SK-N-SH (cell line): ENCODE results near the gene KLHL7.

Experiments
- CTCF ChIP-seq: fragments of 200-600 bp; sonication (generic); IDR thresholded peaks from 2 replicates; pipeline ENCODE4 v1.6.1; 2017; ENCODE audit warnings: antibody characterized with exemption, mild to moderate bottlenecking, moderate library complexity
- EP300 ChIP-seq, 2 experiments: IDR thresholded peaks; 2 replicates each; pipeline versions ENCODE4 v1.4.0 to v1.6.1; 2012; ENCODE audit warnings: borderline replicate concordance in 1 of 2, low read depth in 1 of 2, low read length in 1 of 2
- FOXJ3 ChIP-seq: sonication (generic); formaldehyde crosslinking; IDR thresholded peaks from 2 replicates; pipeline ENCODE4 v1.5.1; 2020; ENCODE audit warnings: mild to moderate bottlenecking, missing genetic modification reagents
- FOXM1 ChIP-seq: IDR thresholded peaks from 2 replicates; pipeline ENCODE4 v1.4.0; 2012; ENCODE audit warnings: low read depth, mild to moderate bottlenecking
- MAX ChIP-seq: IDR thresholded peaks from 2 replicates; pipeline ENCODE4 v1.4.0; 2012; ENCODE audit warnings: low read depth
- NFIC ChIP-seq: IDR thresholded peaks from 2 replicates; pipeline ENCODE4 v1.4.0; 2012; ENCODE audit warnings: borderline replicate concordance

GRCh38 chr7:23114896-23115295, 9.3 kb downstream of the KLHL7 start:
- TF ChIP-seq EP300 (IDR thresholded peaks at IDR 0.05; ENCODE audit: borderline replicate concordance in 1 of 2, low read depth in 1 of 2, low read length in 1 of 2) (no peak), CTCF (no peak), NFIC (no peak), MAX (no peak), FOXM1 (no peak), FOXJ3 (no peak)
